ENCODE data around the gene HEATR5B.
"Not testable (repeated sequence)": the region's sequence is repeated elsewhere in the genome, so short reads cannot be mapped to it uniquely, and the experiment has no call there.

DNA sequence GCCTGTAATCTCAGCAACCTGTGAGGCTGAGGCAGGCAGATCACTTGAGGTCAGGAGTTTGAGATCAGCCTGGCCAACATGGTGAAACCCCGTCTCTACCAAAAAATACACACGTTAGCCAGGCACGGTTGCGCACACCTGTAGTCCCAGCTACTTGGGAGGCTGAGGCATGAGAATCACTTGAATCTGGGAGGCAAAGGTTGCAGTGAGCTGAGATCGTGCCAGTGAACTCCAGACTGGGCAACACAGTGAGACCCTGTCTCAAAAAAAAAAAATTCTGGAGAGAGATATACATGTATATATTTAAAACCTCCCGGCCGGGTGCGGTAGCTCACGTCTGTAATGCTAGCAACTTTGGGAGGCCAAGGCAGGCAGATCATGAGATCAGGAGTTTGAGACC is 84.8 kb downstream of the HEATR5B start:
- TF ChIP-seq, protein P1, sequence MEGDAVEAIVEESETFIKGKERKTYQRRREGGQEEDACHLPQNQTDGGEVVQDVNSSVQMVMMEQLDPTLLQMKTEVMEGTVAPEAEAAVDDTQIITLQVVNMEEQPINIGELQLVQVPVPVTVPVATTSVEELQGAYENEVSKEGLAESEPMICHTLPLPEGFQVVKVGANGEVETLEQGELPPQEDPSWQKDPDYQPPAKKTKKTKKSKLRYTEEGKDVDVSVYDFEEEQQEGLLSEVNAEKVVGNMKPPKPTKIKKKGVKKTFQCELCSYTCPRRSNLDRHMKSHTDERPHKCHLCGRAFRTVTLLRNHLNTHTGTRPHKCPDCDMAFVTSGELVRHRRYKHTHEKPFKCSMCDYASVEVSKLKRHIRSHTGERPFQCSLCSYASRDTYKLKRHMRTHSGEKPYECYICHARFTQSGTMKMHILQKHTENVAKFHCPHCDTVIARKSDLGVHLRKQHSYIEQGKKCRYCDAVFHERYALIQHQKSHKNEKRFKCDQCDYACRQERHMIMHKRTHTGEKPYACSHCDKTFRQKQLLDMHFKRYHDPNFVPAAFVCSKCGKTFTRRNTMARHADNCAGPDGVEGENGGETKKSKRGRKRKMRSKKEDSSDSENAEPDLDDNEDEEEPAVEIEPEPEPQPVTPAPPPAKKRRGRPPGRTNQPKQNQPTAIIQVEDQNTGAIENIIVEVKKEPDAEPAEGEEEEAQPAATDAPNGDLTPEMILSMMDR (IDR thresholded peaks at IDR 0.05): not testable (repeated sequence)
- TF ChIP-seq POLR2A (IDR thresholded peaks at IDR 0.05): not testable (repeated sequence)

Data from lower leg skin (tissue), 3 donors.